ENCODE results near the gene MAGI2. TPM values are rescaled to one million over a fixed set of nuclear protein-coding genes. Genes with fewer than 3 reads are reported as not detected.

The MAGI2 gene
- polyA plus RNA-seq, 4 donors: 0.22 to 2.1 (median 1.5) TPM

GRCh38 chr7:78062214-78062613 lies 1391.3 kb downstream of the MAGI2 start:
- H3K27ac ChIP-seq (ENCODE audit: low read depth in 1 of 3, low read length in 2 of 3): no peak overlapping the region
- H3K4me1 ChIP-seq (ENCODE audit: control insufficient read depth in 3 of 3, insufficient read depth in 2 of 3, low read depth in 1 of 3, low read length in 2 of 3): no peaks in the 10 kb centered on the region
- FAIRE-seq (no peak), DNase-seq (no peak)
- no peak overlapping the region for H3K4me3 ChIP-seq (ENCODE audit: low read depth in 1 of 3, low read length in 3 of 3)
- no peaks in the 10 kb centered on the region for H3K36me3 ChIP-seq (ENCODE audit: control insufficient read depth in 3 of 3, insufficient read depth in 2 of 3, low read depth in 1 of 3, low read length in 3 of 3)
- H3K9me3 ChIP-seq (ENCODE audit: control insufficient read depth in 2 of 2, insufficient read depth in 1 of 2, low read depth in 1 of 2, low read length in 1 of 2): no peaks in the 10 kb centered on the region
- 78 to 87% (median 87%) methylated on average over 3 of the region's 3 CpGs for WGBS, 3 donors
- peaks cover 0 to 2% (median 0%) of the 10 kb centered on the region in 3 donors for H3K27me3 ChIP-seq (ENCODE audit: control insufficient read depth in 3 of 3, insufficient read depth in 3 of 3, low read length in 3 of 3)

GRCh38 chr7:78057571-78057970 lies 1395.9 kb downstream of the MAGI2 start:
- Histone ChIP-seq H3K27me3 (ENCODE audit: control insufficient read depth in 3 of 3, insufficient read depth in 3 of 3, low read length in 3 of 3) (peaks cover 0 to 3% (median 0%) of the 10 kb centered on the region in 3 donors), H3K27ac (ENCODE audit: low read depth in 1 of 3, low read length in 2 of 3) (no peak overlapping the region), H3K4me3 (ENCODE audit: low read depth in 1 of 3, low read length in 3 of 3) (no peak overlapping the region), H3K4me1 (ENCODE audit: control insufficient read depth in 3 of 3, insufficient read depth in 2 of 3, low read depth in 1 of 3, low read length in 2 of 3) (peaks cover 0 to 3% (median 0%) of the 10 kb centered on the region in 3 donors), H3K36me3 (ENCODE audit: control insufficient read depth in 3 of 3, insufficient read depth in 2 of 3, low read depth in 1 of 3, low read length in 3 of 3) (no peaks in the 10 kb centered on the region), H3K9me3 (ENCODE audit: control insufficient read depth in 2 of 2, insufficient read depth in 1 of 2, low read depth in 1 of 2, low read length in 1 of 2) (no peaks in the 10 kb centered on the region)
- no peak for FAIRE-seq
- no peak for DNase-seq

- Histone ChIP-seq H3K27ac (ENCODE audit: low read depth in 1 of 3, low read length in 2 of 3) (no peak overlapping the region), H3K36me3 (ENCODE audit: control insufficient read depth in 3 of 3, insufficient read depth in 2 of 3, low read depth in 1 of 3, low read length in 3 of 3) (no peaks in the 10 kb centered on the region), H3K4me1 (ENCODE audit: control insufficient read depth in 3 of 3, insufficient read depth in 2 of 3, low read depth in 1 of 3, low read length in 2 of 3) (peaks cover 0 to 3% (median 0%) of the 10 kb centered on the region in 3 donors), H3K27me3 (ENCODE audit: control insufficient read depth in 3 of 3, insufficient read depth in 3 of 3, low read length in 3 of 3) (peaks cover 0 to 3% (median 0%) of the 10 kb centered on the region in 3 donors), H3K4me3 (ENCODE audit: low read depth in 1 of 3, low read length in 3 of 3) (no peak overlapping the region), H3K9me3 (ENCODE audit: control insufficient read depth in 2 of 2, insufficient read depth in 1 of 2, low read depth in 1 of 2, low read length in 1 of 2) (no peaks in the 10 kb centered on the region)
- DNase-seq (no peak), FAIRE-seq (no peak)
- 85 to 89% (median 88%) methylated on average over 1 of the region's 1 CpG for whole genome bisulfite sequencing, 3 donors
Measured at GRCh38 chr7:78055599-78055998, 1397.9 kb downstream of the MAGI2 start.

GRCh38 chr7:78055001-78055573 lies 1398.4 kb downstream of the MAGI2 start:
- WGBS, 3 donors: 32 to 46% (median 43%) methylated on average over 3 of the region's 3 CpGs
- no peak overlapping the region for H3K4me3 ChIP-seq (ENCODE audit: low read depth in 1 of 3, low read length in 3 of 3)
- H3K27me3 ChIP-seq (ENCODE audit: control insufficient read depth in 3 of 3, insufficient read depth in 3 of 3, low read length in 3 of 3): peaks cover 0 to 3% (median 0%) of the 10 kb centered on the region in 3 donors
- peaks cover 0 to 3% (median 0%) of the 10 kb centered on the region in 3 donors for H3K4me1 ChIP-seq (ENCODE audit: control insufficient read depth in 3 of 3, insufficient read depth in 2 of 3, low read depth in 1 of 3, low read length in 2 of 3)
- H3K27ac ChIP-seq (ENCODE audit: low read depth in 1 of 3, low read length in 2 of 3): no peak overlapping the region
- DNase-seq (peak in 1 of 2 donors; percentile 26), FAIRE-seq (no peak)
- H3K36me3 ChIP-seq (ENCODE audit: control insufficient read depth in 3 of 3, insufficient read depth in 2 of 3, low read depth in 1 of 3, low read length in 3 of 3): no peaks in the 10 kb centered on the region
- H3K9me3 ChIP-seq (ENCODE audit: control insufficient read depth in 2 of 2, insufficient read depth in 1 of 2, low read depth in 1 of 2, low read length in 1 of 2): no peaks in the 10 kb centered on the region

- Histone ChIP-seq H3K27ac (ENCODE audit: low read depth in 1 of 3, low read length in 2 of 3) (no peak overlapping the region), H3K4me1 (ENCODE audit: control insufficient read depth in 3 of 3, insufficient read depth in 2 of 3, low read depth in 1 of 3, low read length in 2 of 3) (peaks cover 0 to 3% (median 0%) of the 10 kb centered on the region in 3 donors), H3K27me3 (ENCODE audit: control insufficient read depth in 3 of 3, insufficient read depth in 3 of 3, low read length in 3 of 3) (peaks cover 0 to 3% (median 0%) of the 10 kb centered on the region in 3 donors), H3K4me3 (ENCODE audit: low read depth in 1 of 3, low read length in 3 of 3) (no peak overlapping the region), H3K36me3 (ENCODE audit: control insufficient read depth in 3 of 3, insufficient read depth in 2 of 3, low read depth in 1 of 3, low read length in 3 of 3) (no peaks in the 10 kb centered on the region), H3K9me3 (ENCODE audit: control insufficient read depth in 2 of 2, insufficient read depth in 1 of 2, low read depth in 1 of 2, low read length in 1 of 2) (no peaks in the 10 kb centered on the region)
- DNase-seq (no peak), FAIRE-seq (no peak)
- 64 to 85% (median 72%) methylated on average over 7 of the region's 7 CpGs for WGBS, 3 donors
Measured at GRCh38 chr7:78052112-78052511, 1401.4 kb downstream of the MAGI2 start.

- Histone ChIP-seq H3K27ac (ENCODE audit: low read depth in 1 of 3, low read length in 2 of 3) (no peak overlapping the region), H3K4me3 (ENCODE audit: low read depth in 1 of 3, low read length in 3 of 3) (no peak overlapping the region), H3K9me3 (ENCODE audit: control insufficient read depth in 2 of 2, insufficient read depth in 1 of 2, low read depth in 1 of 2, low read length in 1 of 2) (no peaks in the 10 kb centered on the region), H3K4me1 (ENCODE audit: control insufficient read depth in 3 of 3, insufficient read depth in 2 of 3, low read depth in 1 of 3, low read length in 2 of 3) (no peaks in the 10 kb centered on the region), H3K36me3 (ENCODE audit: control insufficient read depth in 3 of 3, insufficient read depth in 2 of 3, low read depth in 1 of 3, low read length in 3 of 3) (no peaks in the 10 kb centered on the region), H3K27me3 (ENCODE audit: control insufficient read depth in 3 of 3, insufficient read depth in 3 of 3, low read length in 3 of 3) (no peaks in the 10 kb centered on the region)
- FAIRE-seq (no peak), DNase-seq (no peak)
- WGBS, 3 donors: 28 to 54% (median 44%) methylated on average over 3 of the region's 3 CpGs
Measured at GRCh38 chr7:78047800-78048199, 1405.7 kb downstream of the MAGI2 start.

GRCh38 chr7:78043159-78043558 lies 1410.3 kb downstream of the MAGI2 start:
- Histone ChIP-seq H3K9me3 (ENCODE audit: control insufficient read depth in 2 of 2, insufficient read depth in 1 of 2, low read depth in 1 of 2, low read length in 1 of 2) (no peaks in the 10 kb centered on the region), H3K36me3 (ENCODE audit: control insufficient read depth in 3 of 3, insufficient read depth in 2 of 3, low read depth in 1 of 3, low read length in 3 of 3) (no peaks in the 10 kb centered on the region), H3K27ac (ENCODE audit: low read depth in 1 of 3, low read length in 2 of 3) (no peak overlapping the region), H3K4me3 (ENCODE audit: low read depth in 1 of 3, low read length in 3 of 3) (no peak overlapping the region), H3K27me3 (ENCODE audit: control insufficient read depth in 3 of 3, insufficient read depth in 3 of 3, low read length in 3 of 3) (peaks cover 0 to 7% (median 0%) of the 10 kb centered on the region in 3 donors), H3K4me1 (ENCODE audit: control insufficient read depth in 3 of 3, insufficient read depth in 2 of 3, low read depth in 1 of 3, low read length in 2 of 3) (no peaks in the 10 kb centered on the region)
- 15 to 54% (median 20%) methylated on average over 2 of the region's 2 CpGs for WGBS, 3 donors
- DNase-seq (no peak), FAIRE-seq (no peak)

GRCh38 chr7:78041423-78041822 lies 1412.0 kb downstream of the MAGI2 start:
- WGBS, 3 donors: 90 to 93% (median 92%) methylated on average over 3 of the region's 3 CpGs
- H3K4me3 ChIP-seq (ENCODE audit: low read depth in 1 of 3, low read length in 3 of 3): no peak overlapping the region
- H3K27me3 ChIP-seq (ENCODE audit: control insufficient read depth in 3 of 3, insufficient read depth in 3 of 3, low read length in 3 of 3): peaks cover 0 to 7% (median 0%) of the 10 kb centered on the region in 3 donors
- no peak overlapping the region for H3K27ac ChIP-seq (ENCODE audit: low read depth in 1 of 3, low read length in 2 of 3)
- DNase-seq (no peak), FAIRE-seq (no peak)
- H3K36me3 ChIP-seq (ENCODE audit: control insufficient read depth in 3 of 3, insufficient read depth in 2 of 3, low read depth in 1 of 3, low read length in 3 of 3): no peaks in the 10 kb centered on the region
- no peaks in the 10 kb centered on the region for H3K9me3 ChIP-seq (ENCODE audit: control insufficient read depth in 2 of 2, insufficient read depth in 1 of 2, low read depth in 1 of 2, low read length in 1 of 2)
- H3K4me1 ChIP-seq (ENCODE audit: control insufficient read depth in 3 of 3, insufficient read depth in 2 of 3, low read depth in 1 of 3, low read length in 2 of 3): no peaks in the 10 kb centered on the region
